Measurements from ENCODE around the gene JARID2. TPM values are rescaled to one million over a fixed set of nuclear protein-coding genes. Genes with fewer than 3 reads are reported as not detected.
A peak's percentile ranks its signal among the peaks of the same experiment; 100 is the strongest.

JARID2 gene
- total and polyA plus RNA-seq, 9 of the 15 experiments (the other 6 are each of a cell fraction or from before 2014, with no cell fraction given): 5.0 to 29.0 (median 15.6) TPM

GRCh38 chr6:15244620-15245360, 1.1 kb upstream of the JARID2 start (continued):
- TF ChIP-seq TEAD4 (IDR thresholded peaks at IDR 0.05; ENCODE audit: low read length) (no peak), TEAD4 (CRISPR knock-in tag; IDR thresholded peaks at IDR 0.05; ENCODE audit: borderline replicate concordance) (no peak), IRF2 (CRISPR knock-in tag; IDR thresholded peaks at IDR 0.05) (no peak), PRDM10 (IDR thresholded peaks at IDR 0.05; ENCODE audit: partially characterized antibody) (no peak), MAFK (IDR thresholded peaks at IDR 0.05; ENCODE audit: low read length) (no peak), ZNF445 (CRISPR knock-in tag; IDR thresholded peaks at IDR 0.05; ENCODE audit: low read depth) (no peak), SAP30 (IDR thresholded peaks at IDR 0.05; ENCODE audit: borderline replicate concordance, insufficient read depth, low read depth, low read length, poor library complexity, severe bottlenecking) (peak; percentile 77), XRCC5 (IDR thresholded peaks at IDR 0.05; ENCODE audit: low read depth, low read length) (no peak; the same call in 1 of the 2 replicates), E2F5 (CRISPR knock-in tag; IDR thresholded peaks at IDR 0.05) (peak; percentile 16; the same call in 1 of the 2 replicates), ZNF41 (CRISPR knock-in tag; conservative IDR thresholded peaks at IDR 0.05) (no peak), ZNF324 (CRISPR knock-in tag; IDR thresholded peaks at IDR 0.05) (no peak; the same call in 1 of the 2 replicates), ZNF766 (CRISPR knock-in tag; conservative IDR thresholded peaks at IDR 0.05) (no peak), ZNF217 (CRISPR knock-in tag; IDR thresholded peaks at IDR 0.05) (no peak), GABPB2 (CRISPR knock-in tag; conservative IDR thresholded peaks at IDR 0.05) (no peak), RNF219 (CRISPR knock-in tag; IDR thresholded peaks at IDR 0.05) (no peak), PKNOX1 (IDR thresholded peaks at IDR 0.05) (no peak), CREB5 (CRISPR knock-in tag; IDR thresholded peaks at IDR 0.05) (no peak), NR2C2 (CRISPR knock-in tag; IDR thresholded peaks at IDR 0.05) (peak; percentile 77; the same call in 1 of the 2 replicates), NR2C2 (tag; IDR thresholded peaks at IDR 0.05) (peak; percentile 69)

Measured in K562 (cell line).